ENCODE measurements around the gene TPCN1.

TPCN1 gene

GRCh38 chr12:113236539-113237399 lies 15.5 kb downstream of the TPCN1 start (continued):
- TF ChIP-seq, protein P1, sequence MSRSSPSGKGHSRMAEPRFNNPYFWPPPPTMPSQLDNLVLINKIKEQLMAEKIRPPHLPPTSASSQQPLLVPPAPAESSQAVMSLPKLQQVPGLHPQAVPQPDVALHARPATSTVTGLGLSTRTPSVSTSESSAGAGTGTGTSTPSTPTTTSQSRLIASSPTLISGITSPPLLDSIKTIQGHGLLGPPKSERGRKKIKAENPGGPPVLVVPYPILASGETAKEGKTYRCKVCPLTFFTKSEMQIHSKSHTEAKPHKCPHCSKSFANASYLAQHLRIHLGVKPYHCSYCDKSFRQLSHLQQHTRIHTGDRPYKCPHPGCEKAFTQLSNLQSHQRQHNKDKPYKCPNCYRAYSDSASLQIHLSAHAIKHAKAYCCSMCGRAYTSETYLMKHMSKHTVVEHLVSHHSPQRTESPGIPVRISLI (tag by site-specific recombination; IDR thresholded peaks at IDR 0.05) = no peak
- TF ChIP-seq ZNF292 (tag by site-specific recombination; IDR thresholded peaks at IDR 0.05; ENCODE audit: borderline replicate concordance, low read depth) = no peak
- no peak for TF ChIP-seq AEBP2 (tag by site-specific recombination; IDR thresholded peaks at IDR 0.05; ENCODE audit: borderline replicate concordance)

DNA sequence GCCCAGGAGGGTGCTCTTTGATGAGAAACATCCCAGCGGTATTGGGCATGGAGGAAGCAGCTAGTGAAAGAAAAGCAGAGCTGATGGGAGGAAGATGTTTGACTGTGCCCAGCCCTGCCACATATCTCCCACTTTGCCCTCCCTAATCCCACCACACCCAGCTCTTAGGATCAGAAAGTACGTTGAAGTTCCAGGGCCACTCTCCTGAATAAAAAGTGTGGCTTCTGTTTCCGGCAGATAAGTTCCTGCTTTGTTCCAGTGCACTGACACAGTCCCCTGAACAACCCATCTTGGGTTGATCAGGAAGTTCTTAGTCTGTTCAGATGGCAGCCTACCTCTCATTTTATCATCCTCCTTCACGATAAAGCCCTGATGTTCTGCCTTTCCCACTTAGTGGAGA lies 16.5 kb downstream of the TPCN1 start:
- TF ChIP-seq ZFHX2 (tag by site-specific recombination; conservative IDR thresholded peaks at IDR 0.05) (no peak), ZBTB7A (tag by site-specific recombination; IDR thresholded peaks at IDR 0.05; ENCODE audit: low read depth) (no peak), ZFP3 (tag by site-specific recombination; IDR thresholded peaks at IDR 0.05; ENCODE audit: low read depth) (no peak), HIC1 (tag by site-specific recombination; IDR thresholded peaks at IDR 0.05) (no peak), ZNF629 (tag by site-specific recombination; IDR thresholded peaks at IDR 0.05) (no peak), ZNF239 (tag by site-specific recombination; IDR thresholded peaks at IDR 0.05) (no peak), ZNF747 (tag by site-specific recombination; IDR thresholded peaks at IDR 0.05) (no peak), ZNF404 (tag by site-specific recombination; IDR thresholded peaks at IDR 0.05) (no peak), ZNF707 (tag by site-specific recombination; IDR thresholded peaks at IDR 0.05) (no peak), HOXD13 (CRISPR knock-in tag; IDR thresholded peaks at IDR 0.05; ENCODE audit: borderline replicate concordance) (no peak), ZNF311 (tag by site-specific recombination; IDR thresholded peaks at IDR 0.05; ENCODE audit: borderline replicate concordance) (no peak), ZNF114 (tag by site-specific recombination; IDR thresholded peaks at IDR 0.05) (no peak)
- TF ChIP-seq, protein P2, sequence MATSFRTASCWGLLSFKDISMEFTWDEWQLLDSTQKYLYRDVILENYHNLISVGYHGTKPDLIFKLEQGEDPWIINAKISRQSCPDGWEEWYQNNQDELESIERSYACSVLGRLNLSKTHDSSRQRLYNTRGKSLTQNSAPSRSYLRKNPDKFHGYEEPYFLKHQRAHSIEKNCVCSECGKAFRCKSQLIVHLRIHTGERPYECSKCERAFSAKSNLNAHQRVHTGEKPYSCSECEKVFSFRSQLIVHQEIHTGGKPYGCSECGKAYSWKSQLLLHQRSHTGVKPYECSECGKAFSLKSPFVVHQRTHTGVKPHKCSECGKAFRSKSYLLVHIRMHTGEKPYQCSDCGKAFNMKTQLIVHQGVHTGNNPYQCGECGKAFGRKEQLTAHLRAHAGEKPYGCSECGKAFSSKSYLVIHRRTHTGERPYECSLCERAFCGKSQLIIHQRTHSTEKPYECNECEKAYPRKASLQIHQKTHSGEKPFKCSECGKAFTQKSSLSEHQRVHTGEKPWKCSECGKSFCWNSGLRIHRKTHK (tag by site-specific recombination; IDR thresholded peaks at IDR 0.05) = no peak
- no peaks in the 10 kb centered on the region for H3K4me1 ChIP-seq (ENCODE audit: control insufficient read depth, insufficient read depth, low read length)
- CTCF ChIA-PET = no interaction called here
- POLR2A ChIA-PET = no interaction called here
- H3K36me3 ChIP-seq (ENCODE audit: control insufficient read depth in 2 of 2, insufficient read depth in 1 of 2, low read length in 2 of 2) = peaks cover 0 to 14% of the 10 kb centered on the region in 2 experiments; a peak in 2 of 3 replicates
- no peaks in the 10 kb centered on the region for H3K9me3 ChIP-seq (ENCODE audit: control insufficient read depth, insufficient read depth, low read depth, low read length)
- H3K27ac ChIP-seq (ENCODE audit: extremely low read depth, low read depth, low read length) = no peak overlapping the region
- no peak overlapping the region for H3K4me3 ChIP-seq (ENCODE audit: low read depth, low read length)

DNA sequence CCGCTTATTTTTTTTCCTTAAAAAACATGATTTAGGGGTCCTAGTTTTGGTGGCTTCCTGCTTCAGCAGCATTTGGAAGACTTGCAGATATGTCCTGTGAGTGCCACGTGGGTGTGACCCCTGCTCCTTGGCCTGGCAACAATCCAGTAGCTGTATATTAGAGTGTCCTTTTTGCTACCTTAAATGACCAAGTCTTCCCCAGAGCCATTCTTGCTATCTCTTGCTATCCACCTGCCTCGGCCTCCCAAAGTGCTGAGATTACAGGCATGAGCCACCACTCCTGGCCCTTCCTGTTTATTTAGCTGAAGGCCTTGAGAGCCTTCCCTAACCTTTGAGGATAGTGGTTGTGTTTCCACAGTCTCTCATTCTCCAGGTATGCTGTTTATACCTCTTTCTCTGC lies 17.0 kb downstream of the TPCN1 start:
- TF ChIP-seq ZNF777 (tag by site-specific recombination; IDR thresholded peaks at IDR 0.05; ENCODE audit: borderline replicate concordance) = no peak
- peaks cover 0 to 9% of the 10 kb centered on the region in 2 experiments; a peak in 2 of 3 replicates for H3K36me3 ChIP-seq (ENCODE audit: control insufficient read depth in 2 of 2, insufficient read depth in 1 of 2, low read length in 2 of 2)
- H3K4me1 ChIP-seq (ENCODE audit: control insufficient read depth, insufficient read depth, low read length) = no peaks in the 10 kb centered on the region
- H3K27ac ChIP-seq (ENCODE audit: extremely low read depth, low read depth, low read length) = no peak overlapping the region
- ChIA-PET CTCF (no interaction called here), POLR2A (interaction anchor here (0.5 kb wide), 1 partner anchor 63 kb away, joined by 4 read pairs; no protein-coding TSS in a partner anchor)
- H3K9me3 ChIP-seq (ENCODE audit: control insufficient read depth, insufficient read depth, low read depth, low read length) = no peaks in the 10 kb centered on the region
- H3K4me3 ChIP-seq (ENCODE audit: low read depth, low read length) = no peak overlapping the region

All from HEK293 (cell line).